Activated T-helper 2 cell treated with anti-CD3 and anti-CD28 coated beads, Interferon-gamma antibody, Interleukin-2, Interleukin-4, amounts not matched to agents 10 μg/mL and 5 μg/mL and 100 μg/mL, durations not matched to agents 14 hours and 24 hours and 36 hours (primary cell): Measurements from ENCODE around the gene PTPRE. TPM values are rescaled to one million over a fixed set of nuclear protein-coding genes. Genes with fewer than 3 reads are reported as not detected.

Experiments used
- DNase-seq: peaks from one replicate; pipeline ENCODE4 v3.0.0; 2021; ENCODE audit warnings: low spot score
- H3K27ac Mint-ChIP-seq: one replicate; pipeline ENCODE4 v1.8.0; 2021; ENCODE audit warnings: mixed read lengths
- H3K27me3 Mint-ChIP-seq: one replicate; pipeline ENCODE4 v1.8.0; 2021; ENCODE audit warnings: low read depth, mixed read lengths
- H3K36me3 Mint-ChIP-seq: one replicate; pipeline ENCODE4 v1.8.0; 2021; ENCODE audit warnings: low read depth, mixed read lengths
- H3K4me1 Mint-ChIP-seq: one replicate; pipeline ENCODE4 v1.8.0; 2021; ENCODE audit warnings: low read depth, mixed read lengths
- H3K4me3 Mint-ChIP-seq: one replicate; pipeline ENCODE4 v1.8.0; 2021; ENCODE audit warnings: low read depth, mild to moderate bottlenecking, moderate library complexity, mixed read lengths
- H3K9me3 Mint-ChIP-seq: one replicate; pipeline ENCODE4 v1.8.0; 2021; ENCODE audit warnings: mixed read lengths
- intact Hi-C: fragments of 100-400 bp; cut with micrococcal nuclease; formaldehyde crosslinking; loops from one replicate; pipeline ENCODE4 v1.15.1; 2023
- total RNA-seq: library from RNA; stranded (reverse); gene quantifications from 2 replicates; pipeline ENCODE4 v1.2.3, GENCODE V29; 2022

PTPRE gene
- total RNA-seq, 1 donor from 2014 or later: 16.8 TPM

GRCh38 chr10:128095753-128096469, 189.0 kb downstream of the PTPRE start:
- no peak for DNase-seq
- Mint-ChIP-seq H3K9me3 (no peaks in the 10 kb centered on the region), H3K27me3 (no peaks in the 10 kb centered on the region), H3K36me3 (peaks cover 59% of the 10 kb centered on the region), H3K27ac (peak overlapping the region; percentile 47), H3K4me1 (peaks cover 32% of the 10 kb centered on the region), H3K4me3 (no peak overlapping the region)
- intact Hi-C loops: no loop called here

GRCh38 chr10:128096486-128097199, 189.7 kb downstream of the PTPRE start:
- peaks cover 66% of the 10 kb centered on the region for H3K36me3 Mint-ChIP-seq

GRCh38 chr10:128097783-128098182, 190.9 kb downstream of the PTPRE start:
- H3K4me1 Mint-ChIP-seq: peaks cover 40% of the 10 kb centered on the region
- no peak overlapping the region for H3K27ac Mint-ChIP-seq
- intact Hi-C loops: no loop called here

More at GRCh38 chr10:128096486-128097199, 189.7 kb downstream of the PTPRE start:
- H3K9me3 Mint-ChIP-seq: no peaks in the 10 kb centered on the region
- peaks cover 35% of the 10 kb centered on the region for H3K4me1 Mint-ChIP-seq
- intact Hi-C loops: no loop called here
- no peak for DNase-seq
- H3K27ac Mint-ChIP-seq: peak overlapping the region; percentile 47
- H3K27me3 Mint-ChIP-seq: no peaks in the 10 kb centered on the region
- H3K4me3 Mint-ChIP-seq: no peak overlapping the region

GRCh38 chr10:128098631-128099030, 191.7 kb downstream of the PTPRE start:
- no peaks in the 10 kb centered on the region for H3K9me3 Mint-ChIP-seq
- peak; percentile 4 for DNase-seq
- intact Hi-C loops: no loop called here
- peaks cover 43% of the 10 kb centered on the region for H3K4me1 Mint-ChIP-seq
- H3K27ac Mint-ChIP-seq: no peak overlapping the region
- no peaks in the 10 kb centered on the region for H3K27me3 Mint-ChIP-seq
- no peak overlapping the region for H3K4me3 Mint-ChIP-seq
- peaks cover 66% of the 10 kb centered on the region for H3K36me3 Mint-ChIP-seq

More at GRCh38 chr10:128097783-128098182, 190.9 kb downstream of the PTPRE start:
- no peak overlapping the region for H3K4me3 Mint-ChIP-seq
- DNase-seq: no peak
- no peaks in the 10 kb centered on the region for H3K27me3 Mint-ChIP-seq
- H3K9me3 Mint-ChIP-seq: no peaks in the 10 kb centered on the region
- H3K36me3 Mint-ChIP-seq: peaks cover 66% of the 10 kb centered on the region

GRCh38 chr10:128099901-128100300, 193.0 kb downstream of the PTPRE start:
- DNase-seq: no peak
- H3K9me3 Mint-ChIP-seq: no peaks in the 10 kb centered on the region
- no peak overlapping the region for H3K27ac Mint-ChIP-seq
- intact Hi-C loops: no loop called here
- H3K4me1 Mint-ChIP-seq: peaks cover 50% of the 10 kb centered on the region
- H3K27me3 Mint-ChIP-seq: no peaks in the 10 kb centered on the region
- H3K36me3 Mint-ChIP-seq: peaks cover 64% of the 10 kb centered on the region
- no peak overlapping the region for H3K4me3 Mint-ChIP-seq

- no peak for DNase-seq
- H3K36me3 Mint-ChIP-seq: peaks cover 44% of the 10 kb centered on the region
- intact Hi-C loops: no loop called here
- H3K4me3 Mint-ChIP-seq: no peak overlapping the region
- no peaks in the 10 kb centered on the region for H3K27me3 Mint-ChIP-seq
- no peak overlapping the region for H3K27ac Mint-ChIP-seq
- no peaks in the 10 kb centered on the region for H3K9me3 Mint-ChIP-seq
- H3K4me1 Mint-ChIP-seq: peaks cover 31% of the 10 kb centered on the region
Measured at GRCh38 chr10:128101901-128102300, 195.0 kb downstream of the PTPRE start.

- Mint-ChIP-seq H3K27ac (no peak overlapping the region), H3K36me3 (peaks cover 36% of the 10 kb centered on the region), H3K4me1 (peaks cover 26% of the 10 kb centered on the region), H3K9me3 (no peaks in the 10 kb centered on the region), H3K4me3 (no peak overlapping the region), H3K27me3 (no peaks in the 10 kb centered on the region)
- intact Hi-C loops: no loop called here
- DNase-seq: no peak
Measured at GRCh38 chr10:128102480-128103228, 195.8 kb downstream of the PTPRE start.

- no peak for DNase-seq
- Mint-ChIP-seq H3K4me1 (peaks cover 19% of the 10 kb centered on the region), H3K27ac (peak overlapping the region; percentile 6), H3K9me3 (no peaks in the 10 kb centered on the region), H3K4me3 (no peak overlapping the region), H3K36me3 (peaks cover 30% of the 10 kb centered on the region), H3K27me3 (no peaks in the 10 kb centered on the region)
- intact Hi-C loops: no loop called here
Measured at GRCh38 chr10:128103229-128103714, 196.4 kb downstream of the PTPRE start.

GRCh38 chr10:128105383-128105782, 198.5 kb downstream of the PTPRE start:
- intact Hi-C loops: no loop called here
- Mint-ChIP-seq H3K9me3 (no peaks in the 10 kb centered on the region), H3K4me3 (no peak overlapping the region), H3K36me3 (peaks cover 18% of the 10 kb centered on the region), H3K4me1 (peaks cover 19% of the 10 kb centered on the region), H3K27me3 (no peaks in the 10 kb centered on the region), H3K27ac (no peak overlapping the region)
- no peak for DNase-seq

- intact Hi-C loops: no loop called here
- Mint-ChIP-seq H3K4me3 (no peak overlapping the region), H3K36me3 (peaks cover 48% of the 10 kb centered on the region), H3K9me3 (no peaks in the 10 kb centered on the region), H3K27me3 (no peaks in the 10 kb centered on the region), H3K4me1 (peaks cover 9% of the 10 kb centered on the region), H3K27ac (no peak overlapping the region)
- DNase-seq: no peak
Measured at GRCh38 chr10:128109707-128110106, 202.8 kb downstream of the PTPRE start.

- H3K9me3 Mint-ChIP-seq: no peaks in the 10 kb centered on the region
- no peak overlapping the region for H3K4me3 Mint-ChIP-seq
- no peak for DNase-seq
- intact Hi-C loops: no loop called here
- H3K36me3 Mint-ChIP-seq: peaks cover 54% of the 10 kb centered on the region
- no peak overlapping the region for H3K27ac Mint-ChIP-seq
- H3K4me1 Mint-ChIP-seq: peaks cover 8% of the 10 kb centered on the region
- H3K27me3 Mint-ChIP-seq: no peaks in the 10 kb centered on the region
Measured at GRCh38 chr10:128110339-128110738, 203.4 kb downstream of the PTPRE start.

- Mint-ChIP-seq H3K4me3 (no peak overlapping the region), H3K9me3 (no peaks in the 10 kb centered on the region), H3K27ac (peak overlapping the region; percentile 55), H3K27me3 (no peaks in the 10 kb centered on the region), H3K36me3 (peaks cover 66% of the 10 kb centered on the region), H3K4me1 (peaks cover 15% of the 10 kb centered on the region)
- intact Hi-C loops: no loop called here
- DNase-seq: no peak
Measured at GRCh38 chr10:128111696-128112095, 204.8 kb downstream of the PTPRE start.
